HepG2 (cell line): ENCODE measurements around the gene SLC25A38. TPM values are rescaled to one million over a fixed set of nuclear protein-coding genes. Genes with fewer than 3 reads are reported as not detected.

Source experiments
- BHLHE40 ChIP-seq: IDR thresholded peaks from 2 replicates; pipeline ENCODE4 v1.6.1; 2011; ENCODE audit warnings: low read length, improper control_type of control experiment
- CAMTA2 ChIP-seq: sonication (generic); formaldehyde crosslinking; IDR thresholded peaks from 2 replicates; pipeline ENCODE4 v1.4.0; 2020; ENCODE audit warnings: mild to moderate bottlenecking, missing genetic modification reagents, borderline replicate concordance
- CCDC6 ChIP-seq: sonication (generic); formaldehyde crosslinking; IDR thresholded peaks from 2 replicates; pipeline ENCODE4 v1.8.1; 2022; ENCODE audit warnings: mild to moderate bottlenecking, missing genetic modification reagents, moderate library complexity
- CEBPG ChIP-seq: IDR thresholded peaks from 2 replicates; pipeline ENCODE4 v1.6.1; 2016
- ETV5 ChIP-seq: IDR thresholded peaks from 2 replicates; pipeline ENCODE4 v1.6.1; 2018; ENCODE audit warnings: missing biosample characterization, missing genetic modification reagents, inconsistent platforms, borderline replicate concordance
- FOXJ3 ChIP-seq: sonication (generic); formaldehyde crosslinking; IDR thresholded peaks from 2 replicates; pipeline ENCODE4 v1.4.0; 2020; ENCODE audit warnings: missing genetic modification reagents, mild to moderate bottlenecking, borderline replicate concordance
- FOXP4 ChIP-seq: sonication (generic); formaldehyde crosslinking; IDR thresholded peaks from 2 replicates; pipeline ENCODE4 v1.4.0; 2020; ENCODE audit warnings: missing genetic modification reagents
- RERE ChIP-seq: IDR thresholded peaks from 2 replicates; pipeline ENCODE4 v1.6.1; 2016; ENCODE audit warnings: low read depth, missing genetic modification reagents, missing compliant biosample characterization
- STAT6 ChIP-seq: sonication (generic); formaldehyde crosslinking; IDR thresholded peaks from 2 replicates; pipeline ENCODE4 v1.4.0; 2020; ENCODE audit warnings: missing genetic modification reagents, mild to moderate bottlenecking, borderline replicate concordance
- TGIF2 ChIP-seq: IDR thresholded peaks from 2 replicates; pipeline ENCODE4 v1.6.1; 2016; ENCODE audit warnings: control low read depth, missing compliant biosample characterization
- THYN1 ChIP-seq: sonication (generic); formaldehyde crosslinking; IDR thresholded peaks from 2 replicates; pipeline ENCODE4 v1.8.1; 2023; ENCODE audit warnings: low read depth, mild to moderate bottlenecking, moderate library complexity, missing genetic modification reagents, borderline replicate concordance
- TRIM24 ChIP-seq: sonication (generic); formaldehyde crosslinking; IDR thresholded peaks from 2 replicates; pipeline ENCODE4 v1.8.0; 2022; ENCODE audit warnings: mild to moderate bottlenecking, missing genetic modification reagents
- ZBTB34 ChIP-seq: sonication (generic); formaldehyde crosslinking; IDR thresholded peaks from 2 replicates; pipeline ENCODE4 v1.8.0; 2022; ENCODE audit warnings: mild to moderate bottlenecking, missing genetic modification reagents
- ZNF556 ChIP-seq: sonication (generic); formaldehyde crosslinking; IDR thresholded peaks from 2 replicates; pipeline ENCODE4 v1.4.0; 2020; ENCODE audit warnings: mild to moderate bottlenecking, missing genetic modification reagents, borderline replicate concordance
- ZNF572 ChIP-seq: sonication (generic); formaldehyde crosslinking; IDR thresholded peaks from 2 replicates; pipeline ENCODE4 v1.5.1; 2020; ENCODE audit warnings: mild to moderate bottlenecking, missing genetic modification reagents
- ZNF782 ChIP-seq: sonication (generic); formaldehyde crosslinking; IDR thresholded peaks from 2 replicates; pipeline ENCODE4 v1.4.0; 2020; ENCODE audit warnings: missing genetic modification reagents, mild to moderate bottlenecking, borderline replicate concordance
- polyA plus RNA-seq, 8 experiments: library from polyadenylated mRNA; depleted of rRNA in 3 of 8; stranded (reverse) in 7 of 8; unstranded in 1 of 8; fragments of >200 nt; fragmentation: Illumina TruSeq in 4 of 8; extraction: Trizol in 4 of 8; gene quantifications; 2 replicates each; pipeline versions ENCODE4 v1.2.1 to v1.2.3, GENCODE V29; 2011 to 2016; ENCODE audit warnings: low read depth in 4 of 8, missing spikeins in 1 of 8, mixed read lengths in 1 of 8; ENCODE audit not compliant: insufficient read depth in 1 of 8
- total RNA-seq, 5 experiments: library from RNA; depleted of rRNA; stranded (reverse); fragments of >200 nt; fragmentation: Illumina TruSeq; extraction: Trizol; gene quantifications; 2 replicates each; pipeline ENCODE4 v1.2.3, GENCODE V29; 2016; ENCODE audit warnings: low read depth in 1 of 5

Gene SLC25A38
- total and polyA plus RNA-seq, 2 of the 13 experiments (the other 11 are each of a cell fraction or from before 2014, with no cell fraction given), result 32.5 to 35.4 TPM

GRCh38 chr3:39406368-39407258 is 23.4 kb downstream of the SLC25A38 start, which contains the start of gene RPSA (continued):
- TF ChIP-seq FOXJ3 (CRISPR knock-in tag) (peak; percentile 23; the same call in 1 of the 2 replicates), ZNF556 (CRISPR knock-in tag) (peak; percentile 96; the same call in 1 of the 2 replicates), CCDC6 (peak; percentile 72; the same call in 1 of the 2 replicates), CAMTA2 (0 out of 2 replicates have a peak, but pooled peaks have one; percentile 2), BHLHE40 (0 out of 2 replicates have a peak, but pooled peaks have one; percentile 8), STAT6 (CRISPR knock-in tag) (no peak), RERE (CRISPR knock-in tag) (no peak), CEBPG (0 out of 2 replicates have a peak, but pooled peaks have one; percentile 7), ETV5 (peak; percentile 58), TRIM24 (no peak), TGIF2 (CRISPR knock-in tag) (peak; percentile 85), THYN1 (CRISPR knock-in tag) (no peak), ZNF782 (CRISPR knock-in tag) (peak; percentile 58; the same call in 1 of the 2 replicates), ZBTB34 (CRISPR knock-in tag) (no peak), ZNF572 (CRISPR knock-in tag) (0 out of 2 replicates have a peak, but pooled peaks have one; percentile 79), FOXP4 (CRISPR knock-in tag) (peak; percentile 35; the same call in 1 of the 2 replicates)
